ENCODE measurements around the gene FOXJ3.

- TF ChIP-seq CTCF (IDR thresholded peaks at IDR 0.05) (no peak), EP300 (IDR thresholded peaks at IDR 0.05) (no peak)
Measured at GRCh38 chr1:42332877-42333276, 2.2 kb downstream of the FOXJ3 start.
